ENCODE data around the gene GRAMD1B.

GRAMD1B gene

GRCh38 chr11:123671534-123671933 is 241.5 kb downstream of the GRAMD1B start:
- Histone ChIP-seq H3K9me3 (ENCODE audit: insufficient read depth, low read length, severe bottlenecking) (no peaks in the 10 kb centered on the region), H3K4me2 (ENCODE audit: insufficient read depth, low read length) (no peak overlapping the region), H3K4me1 (ENCODE audit: insufficient read depth, low read length) (no peaks in the 10 kb centered on the region), H2AFZ (ENCODE audit: low read depth, low read length) (no peak overlapping the region), H3K79me2 (ENCODE audit: insufficient read depth, low read length) (no peaks in the 10 kb centered on the region), H3K9ac (ENCODE audit: low read depth, low read length) (no peak overlapping the region), H3K4me3 (ENCODE audit: low read depth in 1 of 2, low read length in 2 of 2) (no peak overlapping the region), H3K27me3 (ENCODE audit: insufficient read depth, low read length, poor library complexity) (peaks cover 16% of the 10 kb centered on the region), H3K36me3 (ENCODE audit: insufficient read depth, low read length) (no peaks in the 10 kb centered on the region), H4K20me1 (ENCODE audit: insufficient read depth, low read length) (no peaks in the 10 kb centered on the region), H3K27ac (ENCODE audit: low read length) (no peak overlapping the region)
- no peak for ATAC-seq (ENCODE audit: insufficient read depth, low read depth)
- TF ChIP-seq CTCF (IDR thresholded peaks at IDR 0.05; ENCODE audit: borderline replicate concordance, extremely low read depth, low read length, poor library complexity, severe bottlenecking), result no peak
- TF ChIP-seq EZH2 (IDR thresholded peaks at IDR 0.05; ENCODE audit: borderline replicate concordance, low read depth, low read length, severe bottlenecking), result no peak
- DNase-seq, result no peak

- H3K36me3 ChIP-seq (ENCODE audit: insufficient read depth, low read length), result no peaks in the 10 kb centered on the region
- no peak overlapping the region for H3K9ac ChIP-seq (ENCODE audit: low read depth, low read length)
- ATAC-seq (ENCODE audit: insufficient read depth, low read depth), result no peak
- H3K9me3 ChIP-seq (ENCODE audit: insufficient read depth, low read length, severe bottlenecking), result no peaks in the 10 kb centered on the region
- H3K79me2 ChIP-seq (ENCODE audit: insufficient read depth, low read length), result no peaks in the 10 kb centered on the region
- no peaks in the 10 kb centered on the region for H4K20me1 ChIP-seq (ENCODE audit: insufficient read depth, low read length)
- H3K4me3 ChIP-seq (ENCODE audit: low read depth in 1 of 2, low read length in 2 of 2), result no peak overlapping the region
- TF ChIP-seq EZH2 (IDR thresholded peaks at IDR 0.05; ENCODE audit: borderline replicate concordance, low read depth, low read length, severe bottlenecking), result no peak
- no peak for TF ChIP-seq CTCF (IDR thresholded peaks at IDR 0.05; ENCODE audit: borderline replicate concordance, extremely low read depth, low read length, poor library complexity, severe bottlenecking)
- H3K27ac ChIP-seq (ENCODE audit: low read length), result no peak overlapping the region
- DNase-seq, result no peak
- no peak overlapping the region for H3K4me2 ChIP-seq (ENCODE audit: insufficient read depth, low read length)
- no peak overlapping the region for H2AFZ ChIP-seq (ENCODE audit: low read depth, low read length)
- H3K27me3 ChIP-seq (ENCODE audit: insufficient read depth, low read length, poor library complexity), result peaks cover 16% of the 10 kb centered on the region
- H3K4me1 ChIP-seq (ENCODE audit: insufficient read depth, low read length), result no peaks in the 10 kb centered on the region
Observed at GRCh38 chr11:123672568-123672967, 242.5 kb downstream of the GRAMD1B start.

- H3K4me2 ChIP-seq (ENCODE audit: insufficient read depth, low read length), result no peak overlapping the region
- ATAC-seq (ENCODE audit: insufficient read depth, low read depth), result no peak
- no peak for TF ChIP-seq EZH2 (IDR thresholded peaks at IDR 0.05; ENCODE audit: borderline replicate concordance, low read depth, low read length, severe bottlenecking)
- no peak for TF ChIP-seq CTCF (IDR thresholded peaks at IDR 0.05; ENCODE audit: borderline replicate concordance, extremely low read depth, low read length, poor library complexity, severe bottlenecking)
- H3K4me1 ChIP-seq (ENCODE audit: insufficient read depth, low read length), result no peaks in the 10 kb centered on the region
- no peaks in the 10 kb centered on the region for H4K20me1 ChIP-seq (ENCODE audit: insufficient read depth, low read length)
- H3K27ac ChIP-seq (ENCODE audit: low read length), result no peak overlapping the region
- H3K4me3 ChIP-seq (ENCODE audit: low read depth in 1 of 2, low read length in 2 of 2), result no peak overlapping the region
- H3K9ac ChIP-seq (ENCODE audit: low read depth, low read length), result no peak overlapping the region
- DNase-seq, result no peak
- H3K79me2 ChIP-seq (ENCODE audit: insufficient read depth, low read length), result no peaks in the 10 kb centered on the region
- peaks cover 16% of the 10 kb centered on the region for H3K27me3 ChIP-seq (ENCODE audit: insufficient read depth, low read length, poor library complexity)
- H2AFZ ChIP-seq (ENCODE audit: low read depth, low read length), result no peak overlapping the region
- no peaks in the 10 kb centered on the region for H3K36me3 ChIP-seq (ENCODE audit: insufficient read depth, low read length)
- H3K9me3 ChIP-seq (ENCODE audit: insufficient read depth, low read length, severe bottlenecking), result no peaks in the 10 kb centered on the region
Observed at GRCh38 chr11:123674297-123674696, 244.2 kb downstream of the GRAMD1B start.
